SHP77 treated with DMSO at 0.1 percent for 48 hours (cell line): ENCODE data around the gene SIRT3.
"Not testable (repeated sequence)": the region's sequence is repeated elsewhere in the genome, so short reads cannot be mapped to it uniquely, and the experiment has no call there.

Experiments
- DNase-seq: peaks from one replicate; lab custom pipeline; 2025; lab: John Stamatoyannopoulos, UW

Gene SIRT3

DNA sequence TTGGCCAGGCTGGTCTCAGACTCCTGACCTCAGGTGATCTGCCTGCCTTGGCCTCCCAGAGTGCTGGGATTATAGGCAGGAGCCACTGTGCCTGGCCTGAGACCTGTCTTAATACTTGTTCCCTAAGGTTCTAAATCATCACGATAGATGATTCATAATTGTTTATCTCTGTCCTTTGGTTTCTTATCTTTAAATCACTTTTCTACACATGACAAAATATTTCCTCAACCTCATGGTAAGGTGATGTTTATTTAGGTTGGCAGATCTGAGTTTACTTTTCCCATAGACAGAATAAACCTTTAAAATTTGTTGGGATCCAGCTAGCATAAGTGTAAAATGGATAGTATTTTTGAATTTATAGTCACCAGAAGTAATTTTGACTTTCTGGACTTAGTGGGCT, 4.2 kb upstream of the SIRT3 start:
- no peak for DNase-seq

GRCh38 chr11:238346-238745, 2.2 kb upstream of the SIRT3 start:
- DNase-seq: not testable (repeated sequence)

- no peak for DNase-seq
Observed at GRCh38 chr11:236774-237767, 929 bp upstream of the SIRT3 start, which contains the start of gene PSMD13. Gene PSMD13 (plus strand): TSS chr11:236976. CDS start chr11:237050, 74 bp downstream.

GRCh38 chr11:235609-235996, 539 bp downstream of the SIRT3 start:
- DNase-seq: no peak

DNA sequence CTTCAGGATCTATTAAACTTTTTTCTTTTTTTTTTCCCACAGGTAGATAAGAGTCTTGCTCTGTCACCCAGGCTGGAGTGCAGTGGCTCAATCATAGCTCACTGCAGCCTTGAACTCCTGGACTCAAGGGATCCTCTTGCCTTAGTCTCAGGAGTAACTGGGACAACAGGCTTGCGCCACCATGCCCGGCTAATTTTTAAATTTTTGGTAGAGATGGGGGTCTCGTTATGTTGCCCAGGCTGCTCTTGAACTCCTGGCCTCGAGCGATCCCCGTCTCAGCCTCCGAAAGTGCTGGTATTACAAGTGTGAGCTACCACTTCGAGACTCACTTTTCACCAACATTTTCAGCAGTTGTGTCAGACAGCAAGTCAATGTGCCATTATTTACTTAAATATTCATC, 962 bp downstream of the SIRT3 start:
- no peak for DNase-seq

GRCh38 chr11:232783-233565, 3.2 kb downstream of the SIRT3 start:
- DNase-seq: no peak

GRCh38 chr11:230431-230830, 5.7 kb downstream of the SIRT3 start:
- DNase-seq: no peak

- no peak for DNase-seq
Observed at GRCh38 chr11:227824-228379, 8.2 kb downstream of the SIRT3 start.

DNA sequence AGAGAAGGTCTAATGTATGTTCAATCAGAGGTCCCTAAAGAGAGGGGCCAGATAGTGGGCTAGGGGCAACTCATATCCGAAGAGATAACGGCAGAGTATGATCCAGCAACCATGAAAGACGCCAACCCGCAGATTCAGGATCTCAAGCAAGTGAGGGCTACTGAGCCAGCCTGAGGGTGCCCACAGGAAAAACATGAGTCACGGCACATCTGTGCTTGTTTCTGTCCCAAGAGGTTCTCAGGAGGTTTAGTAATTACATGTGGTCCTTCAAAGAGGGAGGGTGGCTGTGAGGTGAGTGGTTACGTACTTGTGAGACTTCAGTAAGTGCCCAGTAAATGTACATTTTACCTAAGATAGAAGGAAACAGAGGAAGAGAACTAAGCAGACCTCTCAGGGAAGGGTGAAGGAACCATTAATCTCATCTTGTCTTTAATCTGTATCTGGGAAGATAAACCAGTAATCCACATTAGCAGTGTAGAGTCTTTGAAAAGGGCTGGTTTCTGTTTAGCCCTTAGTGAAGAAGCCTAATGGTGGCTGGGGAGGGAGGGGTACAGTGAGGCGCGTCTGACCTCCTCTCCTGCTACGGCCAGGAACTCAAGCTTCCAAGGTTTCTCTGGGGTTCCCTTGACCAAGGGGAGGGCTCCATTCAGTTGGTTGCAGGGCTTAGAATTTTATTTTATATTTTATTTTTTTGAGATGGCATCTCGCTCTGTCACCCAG, 10.2 kb downstream of the SIRT3 start:
- DNase-seq: no peak

DNA sequence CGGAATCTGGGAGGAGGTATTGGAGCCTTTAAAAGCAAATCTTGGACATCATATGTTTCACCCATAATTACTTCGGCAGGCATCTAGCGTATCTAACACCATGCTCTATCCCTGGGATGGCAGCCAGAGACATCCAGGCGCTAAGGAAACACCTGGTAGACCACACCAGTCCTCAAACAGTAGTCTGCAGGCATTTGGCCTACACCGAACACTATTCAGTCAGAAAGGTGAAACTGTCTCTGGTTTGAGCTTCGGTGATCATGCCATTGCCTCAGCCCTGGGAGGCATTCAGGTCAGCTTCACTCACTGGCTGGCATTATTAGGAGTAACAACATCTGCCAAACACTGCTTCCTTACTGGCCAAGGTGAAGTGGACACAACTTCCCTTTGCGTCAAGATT, 11.7 kb downstream of the SIRT3 start:
- no peak for DNase-seq

DNA sequence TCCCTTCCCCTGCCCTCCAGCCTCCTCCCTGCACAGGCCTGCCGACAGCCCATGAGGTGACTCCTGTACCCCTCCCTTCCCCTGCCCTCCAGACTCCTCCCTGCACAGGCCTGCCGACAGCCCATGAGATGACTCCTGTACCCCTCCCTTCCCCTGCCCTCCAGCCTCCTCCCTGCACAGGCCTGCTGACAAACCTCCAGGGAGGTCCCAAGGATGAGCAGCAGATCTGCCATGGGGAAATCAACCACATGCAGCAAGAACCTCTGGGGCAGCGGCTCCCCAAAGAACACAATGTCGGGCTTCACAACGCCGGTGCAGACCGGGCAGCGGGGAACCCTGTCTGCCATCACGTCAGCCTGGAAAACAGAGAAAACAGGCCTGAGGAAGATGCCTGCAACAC, 12.3 kb downstream of the SIRT3 start:
- no peak for DNase-seq

GRCh38 chr11:223026-223789, 12.9 kb downstream of the SIRT3 start:
- no peak for DNase-seq

- no peak for DNase-seq
Observed at GRCh38 chr11:221998-222789, 13.9 kb downstream of the SIRT3 start.

DNA sequence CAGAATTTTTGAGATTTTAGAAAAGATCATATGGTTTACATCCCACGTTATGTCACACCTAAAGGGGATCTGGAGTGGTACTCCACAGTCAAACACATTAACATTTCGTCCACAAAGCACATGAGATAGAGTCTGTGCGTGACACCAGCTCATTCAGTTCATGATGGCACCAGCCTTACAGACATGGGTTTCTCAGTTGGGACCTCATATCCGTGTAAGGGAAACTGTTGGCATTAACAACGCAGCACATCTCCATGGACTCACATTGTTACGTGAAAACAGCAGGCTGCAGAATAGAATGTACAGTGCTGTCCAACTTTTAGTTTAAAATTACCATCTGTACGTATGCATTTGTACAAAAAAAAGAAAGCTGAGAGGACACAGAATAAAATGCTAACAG, 14.6 kb downstream of the SIRT3 start:
- no peak for DNase-seq

DNA sequence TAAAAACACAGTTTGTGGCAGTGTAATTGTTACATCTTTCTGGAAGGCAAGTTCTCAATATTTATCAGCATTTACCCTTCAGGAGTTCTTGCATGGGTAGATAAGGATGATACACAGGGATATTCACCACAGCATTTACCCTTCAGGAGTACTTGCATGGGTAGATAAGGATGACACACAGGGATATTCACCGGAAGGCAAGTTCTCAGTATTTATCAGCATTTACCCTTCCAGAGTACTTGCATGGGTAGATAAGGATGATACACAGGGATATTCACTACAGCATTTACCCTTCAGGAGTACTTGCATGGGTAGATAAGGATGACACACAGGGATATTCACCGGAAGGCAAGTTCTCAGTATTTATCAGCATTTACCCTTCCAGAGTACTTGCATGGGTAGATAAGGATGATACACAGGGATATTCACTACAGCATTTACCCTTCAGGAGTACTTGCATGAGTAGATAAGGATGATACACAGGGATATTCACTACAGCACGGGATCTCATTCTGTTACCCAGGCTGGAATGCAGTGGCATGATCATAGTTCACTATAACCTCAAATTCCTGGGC, 15.4 kb downstream of the SIRT3 start:
- DNase-seq: not testable (repeated sequence)

- DNase-seq: no peak
Observed at GRCh38 chr11:218815-219593, 17.1 kb downstream of the SIRT3 start.

GRCh38 chr11:217704-218103, 18.4 kb downstream of the SIRT3 start:
- no peak for DNase-seq

GRCh38 chr11:216081-216974, 19.8 kb downstream of the SIRT3 start:
- DNase-seq: no peak
